Keratinocyte (primary cell): Measurements from ENCODE around the gene CD27.

Experiments
- CTCF ChIP-seq, 3 experiments: IDR thresholded peaks in 1 of 3; conservative IDR thresholded peaks in 1 of 3; optimal IDR thresholded peaks in 1 of 3; 2 replicates in 2 of 3; 3 replicates in 1 of 3; pipeline versions ENCODE3 to v1.5.1; 2011; ENCODE audit warnings: low read length in 3 of 3, mild to moderate bottlenecking in 3 of 3, moderate library complexity in 2 of 3, control low read depth in 1 of 3, inconsistent platforms in 1 of 3; ENCODE audit not compliant: insufficient read depth in 2 of 3; ENCODE audit errors: extremely low read depth in 1 of 3
- EZH2 ChIP-seq: IDR thresholded peaks from one replicate; pipeline ENCODE4 v1.6.1; 2012; ENCODE audit warnings: inconsistent platforms, mild to moderate bottlenecking, low read length, moderate library complexity

GRCh38 chr12:6500466-6500865 is 55.7 kb downstream of the CD27 start:
- no peak for TF ChIP-seq CTCF (optimal IDR thresholded peaks at IDR 0.05 in 1 of 3, IDR thresholded peaks at IDR 0.05 in 1 of 3, conservative IDR thresholded peaks at IDR 0.05 in 1 of 3; ENCODE audit: extremely low read depth in 1 of 3, insufficient read depth in 2 of 3, low read length in 3 of 3)
- TF ChIP-seq EZH2: no peak
